NCI-H446 (cell line): ENCODE data around the gene NRM.
A peak's percentile ranks its signal among the peaks of the same experiment; 100 is the strongest.
"Not testable (repeated sequence)": the region's sequence is repeated elsewhere in the genome, so short reads cannot be mapped to it uniquely, and the experiment has no call there.

Experiments used
- DNase-seq, 2 experiments: peaks; one replicate each; lab custom pipeline; 2025; lab: John Stamatoyannopoulos, UW

NRM gene

GRCh38 chr6:30690403-30691207 is at the start of gene NRM:
TSS of gene NRM (minus strand) at chr6:30690984. CDS start at chr6:30690974, 10 bp downstream.
- DNase-seq = peak; percentile 87 to 92

GRCh38 chr6:30740540-30740870 is 49.7 kb upstream of the NRM start:
- no peak for DNase-seq

- DNase-seq = no peak
Observed at GRCh38 chr6:30738532-30738931, 47.7 kb upstream of the NRM start.

- no peak for DNase-seq
Observed at GRCh38 chr6:30735668-30736314, 45.0 kb upstream of the NRM start.

GRCh38 chr6:30732237-30732943 is 41.6 kb upstream of the NRM start:
- DNase-seq = no peak

- DNase-seq = no peak
Observed at GRCh38 chr6:30730601-30731435, 40.0 kb upstream of the NRM start.

GRCh38 chr6:30727920-30728553 is 37.3 kb upstream of the NRM start:
- peak in 1 of 2 experiments; percentile 31 for DNase-seq

- no peak for DNase-seq
Observed at GRCh38 chr6:30726506-30727413, 36.0 kb upstream of the NRM start.

GRCh38 chr6:30725713-30726505 is 35.1 kb upstream of the NRM start:
- DNase-seq = no peak

GRCh38 chr6:30724906-30725667 is 34.3 kb upstream of the NRM start:
- no peak for DNase-seq

- DNase-seq = not testable (repeated sequence)
Observed at GRCh38 chr6:30723843-30724741, 33.3 kb upstream of the NRM start.

GRCh38 chr6:30723159-30723842 is 32.5 kb upstream of the NRM start:
- DNase-seq = not testable (repeated sequence)

- DNase-seq = peak; percentile 66 to 77
Observed at GRCh38 chr6:30722280-30723112, 31.7 kb upstream of the NRM start.

GRCh38 chr6:30722025-30722279 is 31.2 kb upstream of the NRM start:
- DNase-seq = not testable (repeated sequence)

- peak; percentile 78 to 95 for DNase-seq
Observed at GRCh38 chr6:30721198-30722024, 30.6 kb upstream of the NRM start.
